COR-L47 (cell line): ENCODE data around the gene MAD1L1.
A peak's percentile ranks its signal among the peaks of the same experiment; 100 is the strongest.

ENCODE experiments used
- DNase-seq: peaks from one replicate; lab custom pipeline; 2025; lab: John Stamatoyannopoulos, UW

MAD1L1 gene

DNA sequence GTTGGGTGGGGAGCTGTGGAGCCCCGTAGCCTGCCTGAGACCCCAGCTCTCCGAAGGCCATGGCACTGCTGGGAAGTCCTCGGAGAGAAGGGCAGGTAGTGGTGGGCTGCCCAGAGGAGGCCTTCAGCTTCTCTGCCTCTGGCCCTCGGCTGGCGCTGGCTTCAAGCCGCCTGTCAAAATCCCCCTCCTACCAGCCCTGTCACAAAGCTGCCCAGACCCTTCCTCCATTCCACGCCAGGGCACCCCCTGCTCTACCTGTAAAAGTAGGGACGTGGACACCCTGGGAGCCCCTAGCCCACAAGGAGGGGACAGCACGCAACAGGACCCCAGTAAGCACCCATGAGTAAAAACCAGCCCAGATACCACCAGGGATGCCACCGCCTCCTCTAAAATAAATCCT is 31.6 kb downstream of the MAD1L1 start:
- no peak for DNase-seq

DNA sequence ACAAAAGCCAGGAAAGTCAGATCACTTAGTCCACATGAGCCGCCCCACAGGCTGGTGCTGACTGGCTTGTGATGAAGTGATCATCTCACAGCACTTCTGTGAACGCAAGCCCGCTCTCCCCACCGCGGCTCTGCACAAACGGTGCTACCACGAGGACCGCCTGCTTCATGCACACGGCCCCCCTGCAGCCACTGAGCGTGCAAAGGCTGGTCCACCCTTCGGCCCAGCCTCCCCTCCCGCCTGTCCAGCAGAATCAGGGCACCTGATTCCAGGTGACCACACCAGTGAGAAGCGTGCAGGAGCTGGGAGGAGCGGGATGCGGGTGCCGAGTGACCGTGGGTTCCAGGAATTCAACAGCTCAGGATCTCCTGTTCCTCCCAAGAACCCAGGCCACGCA is 32.2 kb downstream of the MAD1L1 start:
- DNase-seq, result no peak

DNA sequence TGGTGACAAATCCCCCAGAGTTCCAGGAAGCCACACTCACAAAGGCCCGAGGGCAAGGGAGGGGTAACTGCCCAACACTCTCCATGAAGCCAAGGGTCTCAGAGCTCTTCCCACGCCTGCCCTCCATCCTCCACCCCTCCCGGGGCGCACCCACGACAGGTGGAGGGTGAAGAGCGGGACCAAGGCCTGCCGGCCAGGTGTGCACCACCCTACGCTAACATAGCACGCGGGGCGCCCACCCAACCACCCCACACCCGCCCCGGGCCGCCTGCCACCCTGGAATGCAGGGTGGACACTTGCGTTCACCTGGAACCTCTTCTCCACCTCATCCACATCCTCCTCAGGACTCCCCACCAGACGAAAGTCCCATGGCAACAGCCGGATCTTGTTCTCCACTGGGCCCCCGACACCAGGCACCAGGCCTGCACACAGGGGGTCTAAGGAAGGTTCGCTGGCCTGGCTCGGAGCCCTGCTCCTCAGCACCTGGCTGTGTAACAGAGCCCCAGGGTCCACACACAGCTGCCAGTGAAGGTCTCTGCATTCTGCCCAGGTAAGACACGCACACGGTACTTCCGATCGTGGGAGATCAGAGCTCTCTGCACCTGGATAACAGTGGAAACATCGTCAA is 32.7 kb downstream of the MAD1L1 start:
- DNase-seq, result no peak

DNA sequence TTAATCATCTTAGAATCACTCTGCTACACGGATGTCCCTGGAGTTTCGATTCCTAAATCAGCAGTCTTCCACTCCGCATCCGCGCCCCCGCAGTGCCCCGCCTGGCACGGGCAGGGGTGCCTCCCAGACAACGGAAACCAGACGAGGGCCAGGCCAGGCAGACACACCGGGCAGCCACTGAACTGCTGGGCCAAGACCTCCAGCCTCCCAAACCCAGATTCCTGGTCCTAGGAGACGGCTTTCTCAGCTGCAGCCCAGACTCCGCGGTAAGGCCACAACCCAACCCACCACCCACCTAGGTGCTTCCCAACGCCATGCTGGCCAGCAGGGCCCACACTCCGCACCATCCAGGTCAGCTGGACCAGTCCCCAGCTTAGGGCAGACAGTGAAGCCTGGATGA is 33.2 kb downstream of the MAD1L1 start:
- DNase-seq, result no peak

DNA sequence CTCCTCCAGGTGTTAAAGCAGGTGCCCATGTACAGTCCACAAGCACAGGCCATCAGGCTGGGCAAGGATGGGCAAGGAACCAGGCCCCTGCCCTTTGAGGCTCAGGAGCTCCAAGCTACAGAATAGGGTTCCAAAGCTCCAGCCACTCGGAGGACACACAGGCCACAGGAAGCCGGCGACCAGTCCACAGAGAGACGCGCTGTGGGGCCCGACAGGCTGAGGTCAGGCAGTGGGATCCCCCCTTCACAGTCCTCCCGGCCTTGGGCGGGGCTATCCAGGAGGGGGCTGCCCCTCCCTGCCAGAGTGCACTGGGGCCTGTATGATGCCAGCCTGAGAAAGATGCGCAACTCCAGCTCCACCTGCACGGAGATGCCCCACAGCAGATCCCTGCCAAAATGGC is 34.0 kb downstream of the MAD1L1 start:
- no peak for DNase-seq

DNA sequence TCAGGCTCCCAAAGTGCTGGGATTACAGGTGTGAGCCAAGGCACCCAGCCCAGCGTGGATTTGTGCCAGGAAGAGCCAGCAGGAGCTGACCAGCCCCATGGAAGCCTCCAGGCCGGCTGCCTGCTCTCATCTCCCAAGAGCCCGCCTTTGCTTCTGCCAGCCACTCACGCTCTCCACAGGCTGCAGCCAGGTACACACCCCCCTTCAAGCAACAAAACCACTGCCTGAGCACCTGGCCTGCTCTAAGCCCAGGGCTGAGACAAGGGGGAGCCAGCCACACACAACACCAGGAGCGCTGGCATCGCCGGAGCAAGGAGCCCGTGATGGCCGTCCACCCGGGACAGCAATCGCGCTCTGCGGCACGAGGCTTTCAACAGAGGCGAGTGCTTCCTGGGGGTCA is 34.5 kb downstream of the MAD1L1 start:
- DNase-seq, result peak; percentile 92

DNA sequence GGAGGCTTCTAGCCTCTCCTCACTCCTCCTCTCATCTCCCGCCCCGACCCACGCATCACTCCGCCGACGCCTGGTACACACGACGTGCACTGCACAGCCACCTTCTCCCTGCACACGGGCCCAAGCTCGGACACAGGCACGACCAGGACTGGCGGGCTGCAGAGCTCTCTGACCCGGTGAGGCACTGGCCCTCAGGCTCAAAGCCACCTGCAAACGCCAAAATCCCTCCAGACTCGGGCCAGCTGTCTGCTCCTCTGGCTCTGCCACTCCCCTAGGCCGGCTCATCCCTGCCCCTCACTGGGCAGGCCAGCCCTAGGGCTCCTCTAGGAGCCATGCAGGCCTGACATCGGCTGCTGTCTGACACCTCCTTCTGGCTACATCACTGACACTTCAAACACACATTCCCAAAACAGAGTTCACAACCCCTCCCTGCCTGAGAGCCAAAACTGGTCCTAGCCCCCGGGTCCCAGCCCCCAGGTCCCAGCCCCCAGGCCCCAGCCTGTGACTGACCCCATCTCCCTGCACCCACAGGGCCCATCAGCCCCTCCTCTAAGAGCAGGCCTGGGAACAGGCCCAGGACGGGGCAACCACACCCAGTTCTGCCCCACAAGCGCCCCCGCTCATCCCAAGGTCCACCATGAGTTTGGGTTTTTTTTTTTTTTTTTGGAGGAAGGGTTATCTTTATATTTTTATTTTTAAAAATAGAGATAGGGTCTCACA is 35.1 kb downstream of the MAD1L1 start:
- DNase-seq, result no peak

DNA sequence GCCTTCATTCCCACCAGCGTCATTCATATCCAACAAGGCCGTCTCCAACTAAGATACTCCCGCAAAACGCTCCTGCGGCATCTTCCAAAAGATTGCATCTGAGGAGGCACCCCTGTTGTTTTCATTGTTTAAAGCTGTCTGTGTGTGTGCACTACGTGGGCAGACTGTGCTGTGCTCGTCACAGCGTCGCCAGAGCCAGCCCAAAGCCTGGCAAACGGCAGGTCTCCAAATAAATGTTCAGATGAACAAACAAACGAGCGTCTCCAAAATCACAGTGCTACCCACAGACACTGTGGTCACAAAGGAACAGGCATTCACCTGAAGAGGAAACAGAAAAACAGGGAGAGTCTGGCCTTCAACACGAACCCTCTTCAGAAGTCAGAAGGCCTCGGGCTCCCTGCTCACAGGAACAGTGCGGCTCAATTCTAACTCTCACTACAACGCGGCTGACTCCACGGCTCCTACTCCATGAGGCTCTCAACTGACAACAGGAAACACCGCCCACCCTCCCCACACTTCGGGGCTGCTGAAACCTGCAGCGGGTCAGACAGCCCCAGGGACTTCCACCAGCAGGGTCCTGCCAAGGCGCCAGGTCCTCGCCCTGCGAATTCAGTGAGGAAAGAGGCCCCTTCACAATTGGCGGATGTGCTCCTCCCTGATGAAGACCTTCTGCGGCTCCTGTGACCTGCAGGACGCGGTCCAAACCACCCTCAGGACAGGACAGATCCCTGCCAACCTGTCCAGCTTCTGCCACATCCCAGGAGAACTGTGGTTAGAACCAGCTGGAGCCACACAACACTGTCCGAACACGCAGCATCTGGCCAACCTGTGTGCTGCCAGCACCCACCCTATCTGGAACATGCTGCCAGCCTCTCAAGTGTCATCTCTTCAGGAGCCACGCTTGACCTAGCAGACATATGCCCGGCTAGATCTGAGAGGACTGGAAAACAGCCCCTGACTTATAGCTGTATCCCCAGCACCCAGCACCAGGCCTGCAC is 36.1 kb downstream of the MAD1L1 start:
- DNase-seq, result no peak

DNA sequence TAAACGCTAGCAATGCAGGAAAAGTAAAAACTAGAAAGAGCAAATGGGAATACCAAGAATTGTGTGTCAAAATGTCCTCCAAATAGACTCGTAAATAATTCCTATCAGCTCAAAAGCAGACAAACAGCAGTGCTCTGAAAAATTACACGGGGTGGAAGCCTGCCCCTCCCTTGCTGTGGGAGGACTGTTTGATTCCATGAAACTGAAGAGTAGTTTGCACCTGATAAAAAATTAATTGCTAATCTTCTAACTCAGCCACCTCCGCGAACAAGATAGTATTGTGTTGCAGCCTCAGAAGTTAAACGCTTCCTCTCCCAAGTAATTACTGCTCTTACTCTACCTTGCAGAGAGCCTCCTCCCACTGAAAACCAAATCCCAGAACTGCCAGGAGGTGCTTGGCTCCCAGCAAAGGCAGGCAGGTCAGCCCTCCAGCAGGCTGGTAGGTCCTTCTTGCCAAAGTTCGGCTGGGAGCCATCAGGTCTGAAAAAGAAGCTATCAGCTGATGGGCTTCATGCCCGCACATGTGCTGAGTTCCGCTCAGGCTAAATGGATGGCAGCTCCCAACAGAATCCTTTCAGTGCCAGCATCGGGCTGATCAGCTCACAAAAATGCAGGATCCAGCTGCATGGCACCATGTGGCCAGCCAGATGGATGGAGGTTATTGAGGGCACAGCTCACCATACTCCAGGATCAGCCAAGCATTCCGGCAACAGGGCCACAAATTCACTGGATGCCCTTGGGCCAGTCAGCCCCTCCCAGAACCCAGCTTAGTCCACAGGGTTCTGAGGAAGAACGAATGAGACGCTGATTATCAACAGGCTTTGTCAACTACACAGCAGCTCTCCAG is 37.1 kb downstream of the MAD1L1 start:
- DNase-seq, result no peak

DNA sequence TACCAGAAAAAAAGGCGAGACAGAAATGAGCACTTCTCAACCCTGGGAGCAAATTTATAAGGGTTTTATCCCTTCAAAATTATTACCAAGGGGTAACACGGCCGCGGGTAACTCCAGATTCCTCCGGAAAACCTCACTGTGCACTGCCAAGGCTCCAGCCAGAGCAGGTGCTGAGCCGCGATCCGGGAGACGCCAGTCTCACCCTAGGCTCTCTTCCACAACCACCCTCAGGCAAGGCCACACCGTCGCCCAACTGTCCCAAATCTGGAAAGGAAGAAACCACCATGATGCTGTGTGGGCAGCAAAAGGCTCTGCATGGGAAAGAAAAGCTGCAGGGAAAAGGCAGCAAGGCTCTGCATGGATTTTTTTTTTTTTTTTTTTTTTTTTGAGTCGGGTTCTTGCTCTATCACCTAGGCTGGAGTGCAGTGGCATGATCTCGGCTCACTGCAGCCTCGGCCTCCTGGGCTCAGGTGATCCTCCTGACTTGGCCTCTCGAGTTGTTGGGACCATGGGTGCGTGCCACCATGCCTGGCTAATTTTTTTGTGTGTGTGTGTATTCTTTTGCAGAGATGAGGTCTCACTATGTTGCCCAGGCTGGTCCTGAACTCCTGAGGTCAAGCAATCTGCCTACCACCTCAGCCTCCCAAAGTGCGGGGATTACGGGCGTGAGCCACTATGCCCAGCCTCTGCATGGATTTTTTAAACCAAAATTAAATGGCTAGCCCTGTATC is 39.0 kb downstream of the MAD1L1 start:
- no peak for DNase-seq

DNA sequence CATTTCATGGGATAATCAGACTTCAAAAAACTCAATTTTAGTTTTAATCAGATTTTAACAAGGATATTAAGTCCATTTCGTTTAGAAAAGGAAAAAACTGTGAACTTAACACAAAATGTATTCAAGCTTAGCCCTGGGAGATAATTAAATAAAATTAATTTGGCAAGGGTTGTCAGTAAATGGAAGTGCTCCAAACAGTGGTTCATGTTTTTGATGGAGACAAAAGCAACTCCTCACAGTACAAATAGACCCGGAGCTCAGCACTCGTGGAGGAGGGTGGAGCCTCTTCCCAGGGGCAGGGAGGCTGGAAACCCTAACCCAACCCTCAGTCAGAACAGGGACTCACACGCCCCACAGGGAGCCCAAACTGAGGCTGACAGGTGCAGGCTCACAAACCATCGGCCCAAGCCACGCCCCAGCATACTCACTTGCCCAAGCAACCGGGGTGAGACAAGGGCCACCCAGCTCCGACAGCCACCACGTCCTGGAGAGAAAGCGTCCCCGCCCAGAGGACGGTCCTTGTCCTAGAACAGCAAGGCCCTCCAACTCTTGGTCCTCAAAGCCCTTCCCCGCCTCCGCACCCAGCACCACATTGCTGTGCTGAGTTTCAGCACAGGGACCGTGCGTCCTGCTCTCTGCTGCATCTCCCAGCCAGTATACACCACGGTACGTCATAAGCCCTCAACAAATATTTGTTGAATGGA is 39.8 kb downstream of the MAD1L1 start:
- peak; percentile 85 for DNase-seq

DNA sequence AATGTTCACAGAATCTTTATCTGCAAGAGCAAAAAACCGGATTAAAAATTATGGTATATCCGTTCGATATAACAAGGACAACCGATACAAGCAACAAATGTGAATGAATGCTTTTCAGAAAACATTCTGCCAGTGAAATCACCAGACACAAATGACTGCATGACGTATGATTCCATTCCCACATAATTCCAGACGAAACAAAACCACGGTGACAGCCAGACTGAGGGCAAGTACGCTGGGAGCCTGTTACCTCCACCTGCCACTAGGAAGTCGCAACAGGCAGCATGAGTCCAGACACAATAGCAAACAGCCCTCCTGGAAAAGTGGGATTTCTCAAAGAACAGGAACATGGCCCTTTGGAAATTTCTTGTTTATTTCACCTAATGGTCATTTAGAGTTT is 41.7 kb downstream of the MAD1L1 start:
- DNase-seq, result no peak

DNA sequence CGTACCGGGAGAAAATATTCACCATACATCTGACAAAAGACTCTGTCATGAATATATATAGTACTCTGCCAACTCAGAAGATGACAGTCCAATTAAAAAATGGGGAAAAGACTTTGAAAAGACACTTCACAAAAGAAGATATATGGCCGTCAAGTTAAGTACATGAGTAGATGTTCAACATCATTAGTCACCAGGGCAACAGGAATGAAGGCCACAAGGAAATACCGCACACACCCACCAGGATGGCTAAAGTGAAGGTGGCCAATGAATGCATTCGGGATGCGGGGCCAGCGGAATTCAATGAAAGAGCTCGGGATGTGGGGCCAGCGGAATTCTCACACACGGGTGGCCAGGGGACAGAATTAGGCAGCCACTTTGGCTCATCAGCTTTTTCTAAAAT is 42.2 kb downstream of the MAD1L1 start:
- DNase-seq, result peak; percentile 10

DNA sequence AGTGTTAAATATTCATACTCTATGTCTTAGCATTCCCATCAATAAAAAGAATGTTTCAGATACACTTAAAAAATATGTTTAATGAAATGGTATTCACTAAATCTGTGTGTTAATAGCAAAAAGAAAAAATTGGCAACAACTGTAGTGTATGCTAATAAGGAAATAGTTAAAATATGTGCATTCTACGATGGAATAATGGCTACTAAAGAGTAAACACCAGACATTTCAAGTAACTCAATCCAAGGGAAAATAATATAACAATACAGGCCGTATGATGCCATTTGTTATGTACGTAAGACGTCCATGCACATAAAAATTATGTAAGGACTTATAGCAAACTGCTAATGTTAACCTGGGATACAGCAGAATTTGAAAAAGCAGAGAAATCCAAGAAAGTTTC is 46.6 kb downstream of the MAD1L1 start:
- DNase-seq, result no peak

DNA sequence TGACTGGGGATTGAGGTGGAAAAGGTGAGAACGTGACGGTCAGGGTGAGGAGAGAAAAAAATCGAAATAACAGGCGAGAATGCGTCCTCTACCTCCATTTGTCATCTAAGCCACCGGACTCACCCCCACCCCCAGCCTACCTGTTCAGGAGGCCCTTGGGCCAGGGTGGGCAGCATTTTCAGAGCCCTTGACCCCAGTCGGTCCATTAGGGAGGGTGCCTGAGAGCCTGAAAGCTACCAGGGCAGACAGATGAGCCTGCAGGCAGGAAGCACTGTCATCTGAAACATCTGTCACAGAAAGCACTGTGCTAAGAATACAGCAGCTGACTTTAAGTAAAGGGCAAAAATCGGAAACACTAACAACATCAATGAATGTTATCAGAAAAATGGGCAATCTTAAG is 47.0 kb downstream of the MAD1L1 start:
- DNase-seq, result no peak

DNA sequence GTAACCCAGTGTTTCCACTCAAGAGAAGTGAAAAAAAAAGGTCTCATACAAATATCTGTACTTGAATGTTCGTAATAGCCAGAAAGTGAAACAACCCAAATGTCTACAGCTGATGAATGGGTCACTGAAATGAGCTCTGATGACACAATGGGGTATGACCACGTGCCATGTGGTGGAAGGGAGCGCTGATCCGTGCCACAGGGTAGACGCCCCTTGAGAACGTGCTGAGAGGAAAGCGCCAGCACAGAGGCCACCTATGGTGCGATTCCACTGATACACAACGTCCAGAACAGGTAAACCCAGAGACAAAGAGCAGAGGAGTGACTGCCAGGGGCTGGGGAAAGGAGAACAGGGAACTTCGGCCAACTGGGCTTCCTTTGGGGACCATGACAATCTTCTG is 50.3 kb downstream of the MAD1L1 start:
- DNase-seq, result no peak

DNA sequence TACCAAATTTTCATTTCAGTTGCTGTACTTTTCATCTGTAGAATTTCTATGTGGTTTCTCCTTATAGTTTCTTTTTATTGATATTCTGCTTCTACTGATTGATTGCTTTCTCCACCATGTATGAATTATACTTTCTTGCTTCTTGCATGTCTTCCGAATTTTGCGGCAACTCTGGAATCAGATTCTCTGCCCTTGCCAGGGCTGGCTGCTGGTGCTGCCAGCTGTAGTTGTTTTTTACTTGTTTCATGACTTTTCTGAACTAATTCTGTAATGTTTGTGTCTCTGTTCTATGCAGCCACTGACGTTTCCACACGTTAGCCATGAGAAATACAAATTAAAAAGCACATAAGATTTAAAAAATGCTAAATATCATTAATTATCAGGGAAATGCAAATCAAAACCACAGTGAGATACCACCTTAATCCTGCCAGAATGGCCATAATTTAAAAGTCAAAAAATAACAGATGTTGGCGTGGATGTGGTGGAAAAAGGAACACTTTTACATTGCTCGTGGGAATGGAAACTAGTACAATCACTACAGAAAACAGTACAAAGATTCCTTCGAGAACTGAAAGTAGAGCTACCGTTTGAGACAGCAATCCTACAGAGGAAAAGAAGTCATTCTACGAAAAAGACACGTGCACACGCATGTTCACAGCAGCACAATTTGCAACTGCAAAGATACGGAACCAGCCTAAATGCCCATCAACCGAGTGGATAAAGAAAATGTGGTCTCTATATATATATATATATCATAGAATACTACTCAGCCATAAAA is 51.5 kb downstream of the MAD1L1 start:
- no peak for DNase-seq

DNA sequence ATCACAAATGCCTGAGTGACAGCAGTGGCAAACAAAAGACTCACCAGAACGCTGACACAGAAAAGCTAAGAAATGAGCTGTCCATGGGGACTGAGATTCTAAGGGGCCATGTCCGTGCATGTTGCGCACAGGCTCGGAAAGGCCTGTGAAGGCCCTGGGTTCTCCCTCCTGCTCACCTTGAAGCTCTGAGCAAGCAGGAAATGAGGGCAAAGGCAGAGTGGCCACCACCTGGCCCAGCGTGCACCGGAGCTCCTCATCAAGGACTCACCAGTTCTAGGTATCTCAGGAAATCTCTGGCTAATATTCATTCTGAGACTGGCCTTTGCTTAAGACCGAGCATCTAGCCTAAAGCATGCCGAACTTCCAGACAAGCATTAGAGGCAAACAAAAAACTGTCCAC is 52.7 kb downstream of the MAD1L1 start:
- DNase-seq, result no peak

DNA sequence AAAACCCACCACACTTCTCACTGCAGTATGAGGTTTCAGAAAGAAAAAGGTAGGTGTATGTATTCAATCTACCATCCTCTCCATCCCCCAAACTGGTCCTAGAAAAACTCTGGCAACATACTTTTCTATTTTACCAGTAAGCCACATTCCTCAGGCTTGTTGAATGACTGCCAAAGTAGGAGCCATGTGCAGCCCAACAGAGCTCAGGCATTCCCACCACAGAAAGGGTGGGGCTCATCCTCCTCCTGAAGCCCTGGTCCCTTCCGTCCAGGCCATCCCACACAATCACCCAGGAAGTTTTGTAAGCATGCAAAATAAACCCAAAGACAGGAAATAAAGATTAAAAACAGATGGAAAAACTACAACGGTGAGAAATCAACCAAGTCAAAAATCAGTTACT is 57.2 kb downstream of the MAD1L1 start:
- no peak for DNase-seq

DNA sequence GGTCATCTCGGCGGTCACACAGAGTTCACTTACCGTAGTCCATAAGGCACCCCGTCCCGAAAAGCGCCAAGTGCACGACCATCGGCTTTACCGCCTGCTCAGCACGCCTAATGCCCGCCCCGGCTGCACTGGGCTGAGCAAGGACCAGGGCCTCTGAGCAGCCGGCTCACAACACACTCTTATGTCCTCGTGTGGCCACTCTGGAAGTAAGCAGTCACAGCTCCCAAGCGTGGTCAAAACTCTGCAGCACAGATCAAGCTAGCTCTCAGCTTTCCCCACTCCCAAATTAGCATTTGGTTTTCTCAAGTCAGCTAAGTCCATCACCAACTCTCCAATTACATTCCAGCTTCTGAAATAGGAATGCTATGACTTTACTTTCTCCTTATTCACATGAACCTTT is 57.7 kb downstream of the MAD1L1 start:
- DNase-seq, result no peak
